AG09309 (cell line): ENCODE measurements around the gene ACKR3.
A peak's percentile ranks its signal among the peaks of the same experiment; 100 is the strongest.

Experiments
- DNase-seq: peaks from one replicate; pipeline ENCODE4 v3.0.0-alpha.2; 2010; ENCODE audit warnings: low read depth
- H3K4me3 ChIP-seq: 2 replicates; pipeline ENCODE4 v1.5.1; 2011; ENCODE audit warnings: mild to moderate bottlenecking, low read depth, low read length, moderate library complexity; ENCODE audit not compliant: control insufficient read depth
- TF ChIP-seq, protein P1 (sequence below): IDR thresholded peaks from 2 replicates; pipeline ENCODE4 v1.5.1; 2011; ENCODE audit warnings: mild to moderate bottlenecking, low read depth, low read length, inconsistent platforms; ENCODE audit not compliant: insufficient read depth, control insufficient read depth; ENCODE audit errors: missing control alignments

ACKR3 gene

DNA sequence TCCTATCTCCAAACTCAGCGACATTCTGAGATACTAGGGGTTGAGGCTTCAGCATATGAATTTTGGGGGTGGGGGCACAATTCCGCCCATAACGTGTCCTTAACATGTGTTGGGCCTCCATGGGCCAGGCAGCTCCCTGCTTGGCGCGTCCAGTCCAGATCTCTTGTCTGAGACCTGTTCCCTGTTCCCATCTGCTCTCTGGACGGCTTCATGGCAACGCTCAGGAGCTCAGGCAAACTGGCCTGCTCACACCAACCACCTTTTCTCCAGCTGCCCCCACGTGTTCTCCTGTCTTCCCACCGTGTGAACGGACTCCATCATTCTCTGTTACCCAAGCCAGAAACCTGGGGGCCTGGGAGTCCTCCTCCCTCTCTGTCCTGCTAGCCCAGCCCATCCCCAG, 36.4 kb downstream of the ACKR3 start:
- TF ChIP-seq, protein P1, sequence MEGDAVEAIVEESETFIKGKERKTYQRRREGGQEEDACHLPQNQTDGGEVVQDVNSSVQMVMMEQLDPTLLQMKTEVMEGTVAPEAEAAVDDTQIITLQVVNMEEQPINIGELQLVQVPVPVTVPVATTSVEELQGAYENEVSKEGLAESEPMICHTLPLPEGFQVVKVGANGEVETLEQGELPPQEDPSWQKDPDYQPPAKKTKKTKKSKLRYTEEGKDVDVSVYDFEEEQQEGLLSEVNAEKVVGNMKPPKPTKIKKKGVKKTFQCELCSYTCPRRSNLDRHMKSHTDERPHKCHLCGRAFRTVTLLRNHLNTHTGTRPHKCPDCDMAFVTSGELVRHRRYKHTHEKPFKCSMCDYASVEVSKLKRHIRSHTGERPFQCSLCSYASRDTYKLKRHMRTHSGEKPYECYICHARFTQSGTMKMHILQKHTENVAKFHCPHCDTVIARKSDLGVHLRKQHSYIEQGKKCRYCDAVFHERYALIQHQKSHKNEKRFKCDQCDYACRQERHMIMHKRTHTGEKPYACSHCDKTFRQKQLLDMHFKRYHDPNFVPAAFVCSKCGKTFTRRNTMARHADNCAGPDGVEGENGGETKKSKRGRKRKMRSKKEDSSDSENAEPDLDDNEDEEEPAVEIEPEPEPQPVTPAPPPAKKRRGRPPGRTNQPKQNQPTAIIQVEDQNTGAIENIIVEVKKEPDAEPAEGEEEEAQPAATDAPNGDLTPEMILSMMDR: no peak
- no peak for DNase-seq
- no peak overlapping the region for H3K4me3 ChIP-seq

DNA sequence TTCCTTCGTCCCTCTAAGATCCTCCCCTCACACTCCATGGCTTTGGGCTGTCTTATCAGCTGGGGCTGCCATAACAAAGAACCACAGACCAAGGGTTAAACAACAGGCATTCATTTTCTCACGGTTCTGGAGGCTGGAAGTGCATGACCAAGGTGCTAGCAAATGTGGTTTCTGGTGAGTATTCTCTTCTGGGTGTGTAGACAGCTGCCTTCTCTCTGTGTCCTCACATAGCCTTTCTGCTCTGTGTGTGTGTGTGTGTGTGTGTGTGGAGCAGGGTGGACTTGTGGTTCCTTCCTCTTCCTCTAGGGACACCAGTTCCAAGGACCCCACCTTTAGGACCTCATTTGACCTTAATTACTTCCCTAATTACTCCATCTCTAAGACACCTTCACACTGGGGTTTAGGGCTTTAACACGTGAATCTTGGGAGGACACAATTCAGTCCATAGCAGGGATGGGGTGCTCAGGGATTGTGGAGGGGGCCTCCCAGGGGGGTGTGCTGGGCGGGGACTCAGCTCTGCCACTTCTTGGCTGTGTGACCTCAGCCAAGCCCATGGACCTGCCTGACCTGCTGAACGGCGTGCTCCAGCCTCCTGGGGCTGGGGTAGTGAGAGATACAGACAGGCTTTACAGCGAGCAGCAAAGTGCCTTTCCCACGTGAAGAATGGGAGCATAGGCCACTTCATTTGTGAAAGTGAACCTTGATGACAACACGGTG, 38.0 kb downstream of the ACKR3 start:
- TF ChIP-seq, protein P1: no peak
- DNase-seq: peak; percentile 10
- H3K4me3 ChIP-seq: no peak overlapping the region

DNA sequence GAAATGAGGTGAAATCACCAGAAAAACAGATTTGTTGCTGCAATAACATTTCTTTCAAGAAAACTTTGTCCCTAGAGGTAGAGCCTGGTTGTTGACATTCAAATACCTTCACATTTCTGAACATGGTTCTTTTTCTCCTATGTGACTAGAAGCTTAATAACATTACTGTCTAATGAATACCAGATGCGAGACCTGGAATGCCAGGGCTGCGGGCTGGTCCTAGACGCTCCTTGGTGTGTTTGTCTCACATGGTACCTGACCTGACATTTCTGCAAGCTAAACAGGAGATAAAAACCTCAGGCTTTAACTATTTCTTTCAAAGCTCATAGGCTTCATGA, 38.5 kb downstream of the ACKR3 start:
- TF ChIP-seq, protein P1: no peak
- DNase-seq: peak; percentile 1
- no peak overlapping the region for H3K4me3 ChIP-seq

DNA sequence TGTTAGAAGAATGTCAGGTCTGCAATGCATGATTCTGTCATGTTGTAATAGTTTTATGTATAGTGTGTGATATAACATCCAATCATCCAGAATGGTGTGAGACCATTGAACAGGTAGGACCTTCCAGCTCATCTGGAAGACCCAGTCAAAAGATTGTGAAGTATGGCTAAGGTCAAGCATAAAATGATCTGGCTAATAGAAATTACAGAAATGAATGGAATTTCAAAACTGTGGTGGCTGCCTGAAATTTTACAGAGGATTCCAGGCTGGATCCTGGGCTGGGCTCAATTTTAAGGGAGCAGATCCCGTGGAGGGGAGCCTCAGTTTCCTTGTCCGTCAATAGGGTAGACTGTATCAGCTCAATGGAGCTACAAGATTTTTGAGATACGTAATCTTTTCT, 39.1 kb downstream of the ACKR3 start:
- TF ChIP-seq, protein P1: no peak
- DNase-seq: no peak
- no peak overlapping the region for H3K4me3 ChIP-seq

DNA sequence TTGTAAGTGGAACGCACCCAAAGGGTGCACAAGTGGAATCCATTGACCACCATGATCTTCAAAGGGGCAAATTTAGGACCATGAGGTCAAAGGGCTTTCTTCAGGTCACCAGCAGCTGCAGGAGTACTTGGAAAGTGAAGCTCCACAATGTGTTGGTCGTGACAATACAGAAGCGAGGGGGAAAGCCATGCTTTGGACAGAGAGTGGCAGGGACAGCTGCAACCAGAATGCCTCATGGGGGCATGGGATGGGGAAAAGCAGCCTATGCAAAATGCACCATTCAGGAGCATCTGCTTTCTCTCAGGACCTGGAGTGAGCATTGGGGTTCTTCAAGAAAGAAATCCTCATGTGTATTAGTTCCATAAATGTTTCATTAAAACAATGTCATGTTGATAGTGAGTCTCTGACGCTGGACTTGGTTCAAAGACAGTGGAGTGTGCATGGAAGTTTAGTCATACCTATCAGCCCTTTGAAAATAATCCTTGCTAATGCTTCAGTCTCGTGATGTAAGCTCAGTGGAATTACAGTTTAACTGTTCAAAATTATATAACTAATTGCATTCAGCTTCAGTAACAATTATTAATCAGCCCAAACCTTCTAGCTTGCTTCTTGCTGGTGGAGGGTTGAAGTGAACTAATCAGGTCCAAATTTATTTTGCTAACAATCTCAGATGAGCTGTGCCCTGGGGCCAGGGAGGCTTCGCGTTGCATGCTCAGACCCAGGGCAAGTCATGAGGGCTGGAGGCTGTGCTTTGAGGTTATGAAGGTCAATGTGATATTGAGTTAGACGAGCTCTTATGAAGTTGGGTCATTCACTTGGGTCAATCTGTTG, 41.6 kb downstream of the ACKR3 start:
- TF ChIP-seq, protein P1: no peak
- no peak overlapping the region for H3K4me3 ChIP-seq
- DNase-seq: no peak

DNA sequence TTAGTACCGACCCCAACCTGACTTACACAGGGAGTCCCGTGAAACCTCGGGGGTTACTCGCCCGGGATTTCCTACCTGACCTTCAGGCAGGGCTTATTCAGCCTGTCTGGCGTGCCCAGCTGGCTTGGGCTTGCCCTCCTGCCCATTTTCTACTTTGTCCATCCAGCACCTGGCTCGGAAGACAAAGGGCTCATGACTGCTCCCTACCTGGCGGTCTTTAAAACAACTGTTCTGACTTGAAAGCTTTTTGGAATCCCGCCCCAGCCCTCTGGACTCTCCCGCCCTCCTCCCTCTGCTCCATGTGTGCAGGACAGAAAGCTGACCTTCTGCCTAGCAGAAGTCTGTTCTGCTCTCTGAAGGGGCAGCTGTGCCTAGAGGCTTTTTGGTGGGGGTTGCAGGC, 43.1 kb downstream of the ACKR3 start:
- TF ChIP-seq, protein P1: no peak
- DNase-seq: no peak

More for the DNA sequence above, 43.1 kb downstream of the ACKR3 start:
- no peak overlapping the region for H3K4me3 ChIP-seq
